Activated CD8-positive, alpha-beta memory T cell treated with anti-CD3 and anti-CD28 coated beads, Interleukin-2, amount 50 U/mL, for 24 hours (primary cell): ENCODE measurements around the gene PALB2.
"Not testable (repeated sequence)": the region's sequence is repeated elsewhere in the genome, so short reads cannot be mapped to it uniquely, and the experiment has no call there.

ENCODE experiments used
- DNase-seq: peaks from one replicate; pipeline ENCODE4 v3.0.0-alpha.2; 2020; ENCODE audit errors: extremely low read depth

PALB2 gene

GRCh38 chr16:23642246-23642774 lies 1.2 kb upstream of the PALB2 start:
- no peak for DNase-seq

- no peak for DNase-seq
Measured at GRCh38 chr16:23640615-23640930, 537 bp downstream of the PALB2 start.

DNA sequence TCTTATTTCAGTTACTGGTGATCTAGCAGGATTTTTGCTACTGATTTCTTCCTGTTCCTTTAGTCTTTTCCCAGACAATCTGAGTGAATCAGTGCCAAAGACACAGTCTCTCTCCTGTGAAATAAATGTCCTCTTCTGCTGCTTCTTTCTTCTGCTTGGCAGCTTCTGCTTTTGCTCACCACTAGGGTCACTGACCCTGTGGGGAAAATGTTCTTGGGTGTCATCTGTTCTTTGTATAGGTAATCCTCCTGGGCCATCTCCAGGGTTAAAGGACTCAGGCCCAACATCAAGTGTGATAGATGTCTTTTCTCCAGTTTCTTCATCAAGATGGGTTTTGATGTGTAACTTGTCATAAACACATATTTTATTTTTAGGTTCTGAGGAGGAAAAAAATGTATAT lies 5.2 kb downstream of the PALB2 start:
- no peak for DNase-seq

DNA sequence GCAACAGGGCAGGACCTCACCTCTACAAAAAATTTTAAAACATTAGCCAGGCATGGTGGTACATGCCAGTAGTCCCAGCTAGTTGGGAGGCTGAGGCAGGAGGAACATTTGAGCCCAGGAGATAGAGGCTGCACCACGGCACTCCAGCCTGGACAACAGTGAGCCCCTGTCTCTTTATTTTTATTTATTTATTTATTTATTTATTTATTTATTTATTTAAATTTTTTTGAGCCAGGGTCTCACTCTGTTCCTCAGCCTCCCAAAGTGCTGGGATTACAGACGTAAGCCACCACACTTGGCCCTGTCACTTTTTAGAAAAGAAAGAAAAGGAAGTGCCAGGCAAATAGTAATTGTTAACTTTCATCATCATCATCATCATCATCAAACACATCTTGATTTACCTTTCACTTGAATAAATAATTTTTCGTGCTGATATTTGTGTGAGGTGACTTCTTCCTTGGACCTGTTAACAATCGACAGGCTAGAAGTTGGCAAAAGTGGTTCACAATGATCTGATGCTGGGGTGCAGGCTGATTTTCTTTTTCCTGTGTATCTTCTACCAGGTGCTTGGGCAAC lies 6.6 kb downstream of the PALB2 start:
- no peak for DNase-seq

GRCh38 chr16:23631874-23632273 lies 9.2 kb downstream of the PALB2 start:
- DNase-seq: not testable (repeated sequence)

GRCh38 chr16:23629516-23629915 lies 11.6 kb downstream of the PALB2 start:
- DNase-seq: no peak

DNA sequence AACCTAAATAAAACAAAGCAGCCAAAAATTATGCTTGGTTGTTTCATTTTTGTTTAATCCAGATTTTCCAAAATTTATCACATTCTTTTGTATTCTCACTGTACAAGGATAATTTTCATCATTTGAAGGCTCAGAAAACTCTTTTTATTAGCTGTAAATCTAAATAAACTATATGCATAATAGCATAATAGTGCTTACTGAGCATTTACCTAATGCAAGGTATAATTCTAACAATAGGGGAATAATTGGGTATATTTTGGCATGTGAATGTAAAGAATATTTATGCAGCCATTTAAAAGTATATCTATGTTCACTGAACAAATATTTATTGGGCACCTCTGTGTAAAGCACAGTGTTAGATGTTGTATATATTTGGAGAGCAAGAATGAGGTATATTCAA lies 17.0 kb downstream of the PALB2 start:
- DNase-seq: no peak

- DNase-seq: no peak
Measured at GRCh38 chr16:23615805-23616204, 25.3 kb downstream of the PALB2 start.

GRCh38 chr16:23611936-23612335 lies 29.2 kb downstream of the PALB2 start:
- DNase-seq: no peak

- not testable (repeated sequence) for DNase-seq
Measured at GRCh38 chr16:23610905-23611304, 30.2 kb downstream of the PALB2 start.

GRCh38 chr16:23609929-23610328 lies 31.2 kb downstream of the PALB2 start:
- DNase-seq: no peak

GRCh38 chr16:23608194-23608593 lies 32.9 kb downstream of the PALB2 start:
- DNase-seq: no peak

DNA sequence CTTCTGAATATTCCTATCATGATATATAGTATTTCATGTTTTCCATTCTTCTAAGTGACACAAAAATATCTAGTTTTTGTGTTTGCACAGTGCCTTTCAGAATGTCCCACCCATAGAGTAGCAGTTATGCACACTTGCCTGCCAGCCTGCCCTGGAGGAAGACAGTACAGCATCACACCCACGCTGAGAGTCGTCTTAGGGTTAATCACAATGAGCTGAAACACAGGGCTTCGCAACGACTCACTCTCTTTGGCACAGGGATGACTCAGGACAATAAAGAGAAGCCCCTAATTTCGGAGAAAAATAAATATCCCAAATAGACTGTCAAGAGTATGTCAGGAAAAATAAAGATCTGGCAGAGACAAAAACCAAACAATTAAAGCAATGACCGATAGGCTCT lies 33.4 kb downstream of the PALB2 start:
- no peak for DNase-seq

DNA sequence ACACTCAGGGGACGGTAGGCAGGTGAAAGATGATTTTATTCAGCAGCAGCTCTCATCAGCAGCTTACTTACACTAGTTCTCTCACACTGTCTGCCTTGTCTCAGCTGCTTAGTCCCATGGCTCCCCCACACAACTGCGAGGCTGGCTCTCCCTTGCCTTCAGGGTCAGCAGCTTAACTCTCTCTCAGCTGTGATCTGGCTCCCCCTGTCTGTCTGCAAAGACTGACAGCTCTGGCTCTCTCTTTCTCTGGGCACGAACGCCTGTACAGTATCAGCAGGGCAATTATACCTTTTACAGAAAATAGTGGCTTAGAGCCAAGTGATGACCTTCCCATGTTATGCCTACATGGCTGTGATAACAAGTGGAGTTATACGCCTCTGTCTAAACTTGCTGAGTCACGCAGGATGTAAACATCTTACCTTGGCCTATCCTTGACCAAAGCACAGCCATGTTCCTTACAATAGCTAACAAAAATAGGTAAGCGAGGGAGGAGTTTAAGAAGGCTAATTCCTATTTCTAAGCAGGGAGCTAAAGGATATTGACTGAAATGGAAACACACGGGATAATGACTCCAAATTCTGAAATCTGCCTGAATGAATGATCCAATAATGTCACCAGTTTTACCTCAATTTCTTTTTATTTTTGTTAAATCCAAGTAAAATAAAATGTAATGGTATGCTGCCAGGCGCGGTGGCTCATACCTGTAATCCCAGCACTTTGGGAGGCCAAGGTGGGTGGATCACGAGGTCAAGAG lies 43.9 kb downstream of the PALB2 start:
- DNase-seq: no peak

DNA sequence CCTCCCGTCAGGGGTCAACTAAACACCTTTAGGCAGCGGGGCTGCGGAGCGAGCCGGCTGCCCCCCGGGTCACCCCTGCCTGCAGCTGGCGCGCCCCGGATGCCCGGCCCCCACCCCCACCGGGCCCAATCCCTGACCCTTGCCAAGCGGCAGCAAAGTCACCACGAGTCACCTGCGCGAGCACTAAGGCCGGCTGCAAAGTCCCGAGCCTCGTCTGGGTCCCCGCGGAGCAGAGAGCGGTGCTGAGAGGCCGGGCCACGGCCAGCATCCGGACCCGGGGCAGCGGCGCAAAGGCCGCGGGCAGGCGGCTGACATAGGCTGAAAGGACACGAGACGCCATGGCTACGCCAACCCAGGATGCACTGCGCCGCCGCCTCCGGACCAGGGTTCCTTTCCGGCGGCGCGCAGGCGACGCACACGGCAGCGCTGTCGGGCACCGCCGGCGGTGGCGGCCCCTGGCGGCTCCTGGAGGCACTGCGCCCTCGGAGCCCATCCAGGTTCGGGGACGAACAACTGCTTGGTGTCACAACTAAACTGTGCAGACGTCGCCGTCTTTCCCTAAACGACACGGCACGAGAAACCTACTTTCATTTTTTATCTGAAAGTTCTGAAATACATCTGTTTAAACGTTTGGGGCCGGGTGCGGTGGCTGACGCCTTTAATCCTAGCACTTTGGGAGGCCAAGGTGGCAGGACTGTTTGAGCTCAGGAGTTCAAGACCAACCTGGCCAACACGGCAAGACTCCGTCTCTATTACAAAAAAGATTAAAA lies 45.0 kb downstream of the PALB2 start, which contains the start of gene NDUFAB1:
Gene NDUFAB1 (minus strand): TSS at position 366 of the 770 bp plus-strand sequence. CDS start 26 bp downstream, at position 340.
- peak; percentile 75 for DNase-seq

DNA sequence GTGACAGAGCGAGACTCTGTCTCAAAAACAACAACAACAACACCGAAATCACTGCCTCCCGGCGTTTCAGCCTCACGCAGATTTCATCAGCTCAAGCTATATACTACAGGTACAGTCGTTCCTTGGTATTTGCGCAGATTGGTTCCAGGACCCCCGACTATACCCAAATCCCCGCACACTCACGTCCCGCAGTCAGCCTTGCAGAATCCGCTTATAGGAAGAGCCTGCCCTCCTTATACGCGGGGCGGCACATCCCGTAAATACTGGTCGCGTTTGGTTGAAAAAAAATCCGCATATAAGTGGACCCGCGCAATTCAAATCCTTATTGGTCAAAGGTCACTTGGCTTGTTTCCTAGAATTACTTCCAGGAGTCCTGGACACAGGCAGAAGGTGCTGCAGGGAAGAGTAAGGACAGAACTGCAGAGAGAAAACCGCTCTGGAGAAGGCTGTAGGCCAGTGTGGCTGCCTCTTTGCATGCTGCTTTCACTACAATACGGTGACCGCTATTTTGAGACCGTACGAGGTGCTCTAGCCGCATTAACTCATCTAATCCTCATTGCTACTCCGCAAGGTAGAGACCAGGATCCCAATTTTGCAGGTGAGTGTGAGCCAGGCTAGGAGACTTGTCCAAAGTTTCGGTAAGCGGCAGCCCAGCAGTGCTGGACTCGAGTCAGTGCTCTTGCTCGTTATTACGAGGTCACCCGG lies 45.7 kb downstream of the PALB2 start:
- DNase-seq: no peak

GRCh38 chr16:23594186-23594585 lies 46.9 kb downstream of the PALB2 start:
- no peak for DNase-seq

DNA sequence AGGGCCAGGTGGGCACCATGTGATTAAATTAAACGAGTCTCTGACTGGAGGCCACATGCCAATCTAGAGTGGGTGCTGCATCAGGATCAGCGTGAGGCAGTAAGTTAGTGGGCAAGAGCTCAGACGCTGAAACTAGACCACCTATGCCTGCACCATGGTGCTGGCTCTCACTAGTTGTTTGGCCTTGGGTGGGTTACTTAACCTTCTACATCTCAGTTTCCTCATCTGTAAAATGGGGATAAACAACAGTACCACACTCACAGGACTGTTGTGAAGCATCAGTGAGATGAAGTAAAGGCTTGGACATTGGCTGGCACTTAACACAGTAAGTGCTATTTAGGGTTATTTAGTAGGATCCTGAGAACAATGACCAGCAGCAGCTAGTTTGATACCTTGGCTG lies 50.9 kb downstream of the PALB2 start:
- no peak for DNase-seq

DNA sequence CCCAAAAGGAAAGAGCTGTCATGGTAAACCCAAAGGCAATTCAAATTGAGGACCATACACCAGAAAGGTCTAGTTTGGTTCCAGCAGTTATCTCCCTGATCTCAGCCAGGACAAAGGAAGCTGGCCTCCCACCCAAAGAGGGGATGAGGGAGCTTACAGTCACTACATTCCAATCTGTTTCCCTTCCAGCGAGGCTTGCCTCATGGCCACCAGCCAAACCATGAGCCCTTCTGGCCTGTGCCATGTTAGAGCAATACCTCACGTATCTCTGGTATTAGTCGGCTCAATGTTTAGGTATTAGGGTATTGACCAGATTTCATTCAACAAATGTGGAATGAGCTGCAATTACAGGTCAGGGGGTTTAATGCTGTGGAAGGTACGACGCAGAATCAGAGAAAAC lies 53.4 kb downstream of the PALB2 start:
- DNase-seq: no peak

DNA sequence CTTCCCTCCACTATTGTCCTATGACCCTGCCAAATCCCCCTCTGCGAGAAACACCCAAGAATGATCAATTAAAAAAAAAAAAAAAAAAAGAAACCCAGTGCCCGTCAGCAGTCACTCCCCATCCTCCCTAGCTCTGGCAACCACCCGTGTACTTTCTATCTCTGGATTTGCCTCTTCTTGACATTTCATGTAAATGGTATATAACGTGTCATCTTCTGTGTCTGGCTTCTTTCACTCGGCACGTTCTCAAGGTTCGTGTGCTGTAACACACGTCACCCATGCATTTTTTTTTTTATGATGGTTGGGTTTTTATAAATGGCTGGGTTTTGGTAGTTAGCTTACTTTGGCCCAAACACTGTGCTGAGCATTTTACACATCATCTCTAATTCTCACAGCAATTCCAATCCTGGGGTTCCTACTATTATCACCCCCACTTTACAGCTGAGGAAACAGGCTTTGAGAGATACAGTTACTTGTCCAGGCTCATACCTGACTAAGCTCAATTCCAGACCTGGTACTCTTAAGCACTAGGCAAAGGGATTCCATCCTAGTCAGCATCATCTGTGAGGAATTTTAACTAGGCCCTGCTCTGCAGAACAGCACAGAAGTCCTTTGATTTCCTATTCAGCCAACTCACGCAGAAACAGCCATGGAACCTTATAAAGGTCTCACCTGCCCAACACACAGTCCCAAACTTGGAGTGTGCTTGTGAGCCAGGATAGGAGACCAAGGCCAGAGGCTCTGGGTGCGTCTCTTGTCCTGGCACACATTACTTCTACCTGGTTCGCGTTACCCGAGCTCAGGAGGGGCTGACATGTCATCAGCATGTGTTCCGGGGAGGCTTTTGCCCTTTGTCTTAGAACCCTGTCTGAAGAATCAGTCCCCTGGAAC lies 56.7 kb downstream of the PALB2 start:
- no peak for DNase-seq

GRCh38 chr16:23583271-23583670 lies 57.8 kb downstream of the PALB2 start:
- DNase-seq: not testable (repeated sequence)
